GM19463 (cell line): Measurements from ENCODE around the gene BAMBI.

Source experiments
- ATAC-seq: cut with Tn5 transposase; IDR thresholded peaks from one replicate; pipeline ENCODE4 v1.9.1; 2021; ENCODE audit warnings: mild to moderate bottlenecking, moderate library complexity; ENCODE audit not compliant: unreplicated experiment

The BAMBI gene

DNA sequence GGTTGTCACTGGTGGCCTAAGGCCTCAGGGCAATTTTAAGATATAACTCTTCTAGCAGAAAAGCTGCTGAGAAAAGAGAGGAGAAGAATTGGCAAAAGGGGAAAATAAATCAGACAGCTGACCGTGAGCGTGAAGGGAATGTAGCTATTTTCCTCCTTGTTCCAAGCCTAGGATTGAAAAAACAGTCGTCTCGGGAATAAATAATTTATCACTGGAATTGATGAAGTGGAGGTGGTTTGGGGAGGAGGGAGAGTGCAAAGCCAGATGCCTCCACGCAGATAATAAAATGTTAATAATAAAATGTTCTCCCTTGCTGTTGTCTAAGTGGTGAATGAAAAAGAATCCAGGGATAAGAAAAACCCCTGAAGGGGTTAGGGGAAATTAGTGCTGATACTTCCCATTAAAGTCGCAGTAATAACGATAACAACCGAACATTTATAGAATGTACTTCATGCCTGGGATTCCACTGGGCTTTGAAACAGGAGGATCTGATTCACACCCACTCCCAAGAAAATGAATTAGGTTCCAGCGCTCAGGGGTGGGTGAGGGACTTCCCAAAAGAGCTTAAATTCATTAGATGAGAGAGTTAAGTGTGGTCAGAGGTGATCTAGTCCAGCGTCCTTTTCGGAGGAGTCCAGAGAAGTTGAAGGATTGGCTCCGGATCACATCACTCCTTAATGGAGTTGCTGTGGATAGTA lies 27.3 kb downstream of the BAMBI start:
- no peak for ATAC-seq

DNA sequence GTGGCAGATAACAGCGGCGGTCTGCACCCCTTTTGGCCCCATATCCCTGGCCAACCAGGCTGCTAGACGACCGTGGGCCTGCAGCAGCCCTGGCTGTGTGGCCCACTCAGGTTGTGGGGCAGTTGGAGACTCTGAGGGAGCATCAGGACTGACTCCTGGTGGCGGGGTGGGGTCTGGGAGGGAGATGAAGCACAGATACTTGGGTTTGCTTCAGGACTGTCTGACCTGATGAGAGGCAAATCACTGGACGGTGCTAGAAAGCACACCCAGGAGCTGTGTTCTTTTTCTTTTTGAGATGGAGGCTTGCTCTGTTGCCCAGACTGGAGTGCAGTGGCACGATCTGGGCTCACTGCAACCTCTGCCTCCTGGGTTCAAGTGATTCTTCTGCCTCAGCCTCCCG lies 28.2 kb downstream of the BAMBI start:
- no peak for ATAC-seq

DNA sequence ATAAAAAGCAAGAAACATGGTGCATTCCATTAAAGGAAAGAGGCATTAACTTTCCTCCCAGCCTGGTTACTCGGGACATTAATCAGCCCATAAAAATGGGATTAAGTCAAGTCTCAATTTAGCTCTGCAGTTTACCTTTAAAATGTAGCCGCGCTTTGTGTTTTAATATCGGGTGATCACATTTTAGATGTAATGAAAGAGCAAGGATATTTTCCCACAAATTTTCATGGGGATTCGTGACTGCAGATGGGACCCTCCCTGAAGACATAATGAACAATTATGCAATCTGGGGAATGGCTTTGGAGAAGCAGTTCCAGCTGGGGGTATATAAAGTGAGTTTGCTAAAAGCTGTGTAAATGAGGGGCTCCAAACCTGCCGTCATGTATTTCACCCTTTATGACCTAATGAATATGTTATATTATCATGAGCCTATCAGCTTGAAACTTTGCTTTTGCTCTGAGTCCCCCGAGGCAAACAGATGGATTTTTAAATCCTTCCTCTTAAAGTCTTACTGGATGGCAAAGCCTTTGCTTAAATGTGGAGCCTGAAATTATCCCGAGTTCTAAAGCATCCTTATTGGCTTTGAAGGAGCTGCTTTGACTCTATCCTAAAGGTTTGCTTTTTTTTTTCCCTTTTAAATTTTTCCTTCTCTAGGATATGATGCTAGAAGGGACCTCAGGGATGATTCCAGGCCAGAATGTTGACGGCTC lies 31.8 kb downstream of the BAMBI start:
- ATAC-seq = no peak

DNA sequence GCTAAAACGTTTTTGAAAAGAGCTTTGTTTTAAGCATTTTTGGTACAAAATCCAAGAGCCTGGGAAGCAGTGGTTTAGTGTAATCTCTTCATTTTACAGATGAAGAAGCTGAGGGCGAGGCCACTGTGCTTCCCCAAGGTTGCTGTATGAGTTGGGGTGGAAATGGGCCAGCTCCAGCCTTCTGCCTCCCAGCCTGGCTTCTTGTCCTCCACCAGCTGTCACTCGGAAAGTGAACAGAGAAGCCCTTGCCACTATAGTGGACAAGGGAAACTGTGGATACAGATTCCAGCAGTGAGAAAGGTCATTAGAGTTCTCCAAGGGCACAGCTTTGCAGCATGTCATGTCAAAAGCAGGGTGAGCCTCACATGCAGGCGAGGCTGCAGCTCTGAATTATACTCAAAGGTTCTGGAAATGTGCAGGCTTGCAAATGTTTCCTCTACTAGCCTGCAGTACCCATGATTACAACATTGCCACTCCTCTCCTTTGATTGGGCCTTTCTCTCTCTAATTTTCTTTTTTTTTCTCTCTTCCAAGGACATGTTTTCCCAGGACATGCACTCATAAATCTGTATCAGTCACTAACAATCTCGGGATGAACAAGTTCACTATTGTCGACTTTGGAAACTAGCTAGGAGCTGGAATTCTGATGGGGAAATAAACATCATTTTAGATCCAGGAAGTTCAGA lies 33.0 kb downstream of the BAMBI start:
- ATAC-seq = no peak

DNA sequence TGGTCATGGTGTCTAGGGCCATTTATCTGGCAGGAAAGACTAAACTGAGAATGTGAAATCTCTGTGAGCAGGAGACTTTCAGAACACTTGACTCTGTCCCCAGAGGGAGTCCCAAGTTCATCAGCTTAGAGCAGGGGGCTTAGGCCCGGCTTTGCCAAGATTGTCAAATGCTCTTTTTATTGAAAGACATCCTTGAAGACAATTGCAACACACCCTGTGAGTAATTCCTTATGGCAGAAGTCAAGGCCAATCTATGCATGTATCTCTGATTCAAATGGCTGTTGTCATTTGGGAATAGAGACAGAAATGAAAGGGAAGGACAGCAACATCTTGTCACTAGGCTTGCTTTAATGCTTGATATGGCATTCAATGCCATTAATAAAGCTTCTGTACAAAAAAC lies 33.7 kb downstream of the BAMBI start:
- no peak for ATAC-seq

DNA sequence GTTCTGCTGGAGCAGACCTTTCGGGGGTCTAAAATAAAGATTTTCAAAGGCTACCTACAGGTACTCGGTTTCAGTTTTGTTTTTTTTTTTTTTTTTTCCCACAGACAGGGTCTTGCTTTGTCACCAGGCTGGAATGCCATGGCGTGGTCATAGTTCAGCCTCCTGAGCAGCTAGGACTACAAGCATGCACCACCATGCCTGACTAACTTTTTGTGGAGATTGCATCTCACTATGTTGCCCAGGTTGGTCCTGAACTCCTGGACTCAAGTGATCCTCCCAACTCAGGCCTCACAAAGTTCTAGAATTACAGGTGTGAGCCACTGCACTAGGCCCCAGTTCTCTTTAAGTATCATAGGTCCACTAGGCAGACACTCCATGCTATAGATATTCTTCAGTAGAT lies 34.5 kb downstream of the BAMBI start:
- no peak for ATAC-seq

DNA sequence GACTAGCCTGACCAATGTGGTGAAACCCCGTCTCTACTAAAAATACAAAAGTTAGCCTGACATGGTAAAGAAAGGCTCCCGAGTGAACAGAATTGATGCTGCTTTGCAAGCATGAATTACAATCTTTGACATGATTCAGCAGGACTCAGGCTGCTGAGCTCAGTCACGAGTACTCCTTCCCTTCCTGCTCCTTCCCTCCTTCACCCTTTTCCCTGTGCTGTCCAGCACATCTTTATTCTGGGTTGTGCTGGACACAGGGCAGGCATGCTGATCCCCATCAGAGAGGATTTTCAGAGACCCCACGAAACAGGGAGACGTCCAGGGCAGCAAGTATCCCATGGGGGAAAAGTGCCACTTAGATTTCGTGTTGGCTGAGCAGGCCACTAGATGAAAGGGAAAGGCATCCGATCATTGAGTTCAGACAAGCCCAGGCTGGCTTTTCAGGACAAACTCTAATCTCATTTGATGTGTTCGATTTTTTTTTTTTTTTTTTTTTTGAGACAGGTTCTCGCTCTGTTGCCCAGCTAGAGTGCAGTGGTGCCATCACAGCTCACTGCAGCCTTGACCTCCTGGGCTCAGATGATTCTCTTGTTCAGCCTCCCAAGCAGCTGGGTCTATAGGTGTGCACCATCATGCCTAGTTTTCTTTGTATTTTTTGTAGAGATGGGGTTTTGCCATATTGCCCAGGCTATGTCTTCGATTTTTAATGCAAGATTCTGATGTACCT lies 36.5 kb downstream of the BAMBI start:
- ATAC-seq = no peak

DNA sequence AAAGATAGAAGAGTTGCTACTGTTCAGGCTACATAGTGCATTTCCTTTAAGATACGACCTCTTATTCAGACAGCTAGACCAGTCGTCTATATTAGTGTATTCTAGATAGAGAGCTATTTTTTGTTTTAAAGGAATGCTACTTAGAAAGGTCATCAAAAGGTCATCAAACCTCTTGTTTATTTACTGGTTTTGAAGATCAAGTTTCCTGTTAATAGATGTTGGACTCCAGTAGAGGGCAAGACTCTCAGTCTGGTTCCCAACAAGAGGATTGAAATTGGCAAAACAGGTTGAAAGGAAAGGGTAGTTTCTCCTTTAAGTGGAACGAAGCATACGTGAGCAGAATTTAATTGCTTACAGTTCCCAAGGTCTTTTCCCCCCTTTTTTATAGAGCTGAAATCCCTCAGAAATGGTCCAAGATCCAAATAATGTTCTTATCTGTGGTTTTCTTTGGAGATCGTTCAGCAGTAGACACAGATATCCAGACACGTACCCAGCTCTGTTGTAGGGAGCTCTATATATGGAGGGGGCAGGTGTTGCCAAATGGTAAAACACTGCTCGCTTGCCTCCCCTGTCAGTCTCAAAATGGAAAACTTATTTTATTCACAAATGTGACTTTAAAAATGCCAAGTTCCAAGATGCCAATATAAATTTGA lies 37.2 kb downstream of the BAMBI start:
- no peak for ATAC-seq

DNA sequence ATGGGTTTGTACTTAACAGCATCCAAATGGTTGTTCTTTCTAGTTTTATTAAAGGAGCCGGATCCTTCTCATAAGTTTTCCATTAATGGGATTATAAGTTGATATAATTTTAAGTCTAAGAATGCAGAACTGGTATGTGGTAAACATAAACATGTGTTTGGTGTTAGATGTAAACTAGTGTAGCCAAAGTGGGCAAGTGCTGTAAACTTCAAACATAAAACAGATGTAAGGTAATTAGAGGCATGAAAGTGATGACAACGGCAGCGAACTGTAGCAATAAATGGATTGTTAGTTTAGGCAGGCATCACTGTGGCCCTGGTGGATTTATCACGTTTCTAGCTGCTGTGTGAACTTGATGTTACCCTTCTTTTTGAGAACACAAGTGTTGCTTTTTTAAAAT lies 37.9 kb downstream of the BAMBI start:
- ATAC-seq = no peak

DNA sequence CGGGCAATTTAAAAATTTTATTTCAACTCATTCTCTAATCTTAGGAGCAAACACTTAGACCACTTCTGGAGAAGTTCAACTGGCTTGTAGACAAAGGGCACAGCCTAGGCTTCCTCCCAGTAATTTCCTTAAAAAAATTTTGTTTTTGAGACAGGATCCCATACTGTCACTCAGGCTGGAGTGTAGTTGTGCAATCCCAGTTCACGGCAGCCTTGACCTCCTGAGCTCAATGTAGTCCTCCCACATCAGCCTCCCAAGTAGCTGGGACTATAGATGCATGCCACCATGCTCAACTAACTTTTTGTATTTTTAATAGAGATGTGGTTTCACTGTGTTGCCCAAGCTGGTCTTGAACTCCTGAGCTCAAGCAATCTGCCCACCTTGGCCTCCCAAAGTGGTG lies 38.4 kb downstream of the BAMBI start:
- ATAC-seq = no peak

DNA sequence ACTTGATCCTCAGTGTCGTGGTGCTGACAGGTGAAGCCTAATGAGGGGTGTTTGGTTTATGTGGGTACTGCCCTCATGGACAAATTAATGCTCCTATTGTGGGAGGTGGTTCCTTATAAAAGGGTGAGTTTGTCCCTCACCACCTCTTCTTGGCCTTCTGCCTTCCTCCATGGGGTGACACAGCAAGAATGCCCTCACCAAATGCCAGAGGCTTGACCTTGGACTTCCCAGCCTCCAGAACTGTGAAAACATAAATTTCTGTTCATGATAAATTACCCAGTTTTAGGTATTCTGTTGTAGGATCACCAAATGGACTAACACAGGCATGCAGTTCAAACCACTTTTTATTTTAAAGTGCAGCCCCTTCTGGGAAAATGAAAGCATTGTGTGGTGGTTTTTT lies 39.4 kb downstream of the BAMBI start:
- ATAC-seq = no peak

DNA sequence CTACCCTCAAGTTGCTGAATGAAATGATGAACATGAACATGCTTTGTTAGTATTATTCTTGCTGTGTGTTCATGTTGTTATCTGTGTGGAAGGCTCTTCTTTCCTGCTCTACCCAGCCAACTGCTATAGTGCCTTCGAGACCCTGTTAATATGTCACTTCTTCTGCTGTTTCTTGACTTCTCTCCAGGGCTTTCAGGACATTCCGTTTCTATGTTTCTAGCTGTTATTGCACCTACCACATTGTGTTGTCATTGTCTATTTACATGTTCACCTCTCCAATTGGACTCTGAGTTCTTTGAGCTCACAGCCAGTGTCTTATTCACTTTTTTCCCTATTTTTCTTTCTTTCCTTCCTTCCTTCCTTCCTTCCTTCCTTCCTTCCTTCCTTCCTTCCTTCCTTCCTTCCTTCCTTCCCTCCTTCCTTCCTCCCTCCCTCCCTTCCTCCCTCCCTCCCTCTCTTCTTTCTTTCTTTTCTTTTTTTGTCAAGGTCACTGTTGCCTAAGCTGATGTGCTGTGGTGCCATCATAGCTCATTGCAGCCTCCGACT lies 40.4 kb downstream of the BAMBI start:
- no peak for ATAC-seq

DNA sequence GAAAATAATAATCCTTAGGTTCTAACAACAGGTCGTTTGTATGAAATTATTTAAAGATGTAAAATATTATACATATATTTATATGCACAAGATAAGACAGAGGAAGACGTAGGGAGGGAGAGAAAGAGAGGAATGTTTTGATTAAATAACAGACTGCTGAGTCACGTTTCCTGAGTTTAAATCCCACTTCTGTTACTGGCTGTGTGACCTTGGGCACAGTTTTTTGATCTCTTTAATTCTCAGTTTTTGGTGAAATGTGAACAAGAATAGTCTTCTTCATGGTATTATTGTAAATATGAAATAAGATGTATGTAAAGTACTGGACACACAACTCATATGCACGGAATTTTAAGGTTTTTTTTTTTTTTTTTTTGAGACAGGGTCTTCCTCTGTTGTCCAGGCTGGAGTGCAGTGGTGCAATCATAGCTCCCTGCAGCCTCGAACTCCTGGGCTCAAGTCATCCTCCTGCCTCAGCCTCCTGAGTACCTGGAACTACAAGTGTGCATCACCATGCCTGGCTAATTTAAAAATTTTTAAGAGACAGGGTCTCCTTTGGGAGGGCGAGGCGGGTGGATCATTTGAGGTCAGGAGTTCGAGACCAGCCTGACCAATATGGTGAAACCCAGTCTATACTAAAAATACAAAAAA lies 42.6 kb downstream of the BAMBI start:
- ATAC-seq = no peak

DNA sequence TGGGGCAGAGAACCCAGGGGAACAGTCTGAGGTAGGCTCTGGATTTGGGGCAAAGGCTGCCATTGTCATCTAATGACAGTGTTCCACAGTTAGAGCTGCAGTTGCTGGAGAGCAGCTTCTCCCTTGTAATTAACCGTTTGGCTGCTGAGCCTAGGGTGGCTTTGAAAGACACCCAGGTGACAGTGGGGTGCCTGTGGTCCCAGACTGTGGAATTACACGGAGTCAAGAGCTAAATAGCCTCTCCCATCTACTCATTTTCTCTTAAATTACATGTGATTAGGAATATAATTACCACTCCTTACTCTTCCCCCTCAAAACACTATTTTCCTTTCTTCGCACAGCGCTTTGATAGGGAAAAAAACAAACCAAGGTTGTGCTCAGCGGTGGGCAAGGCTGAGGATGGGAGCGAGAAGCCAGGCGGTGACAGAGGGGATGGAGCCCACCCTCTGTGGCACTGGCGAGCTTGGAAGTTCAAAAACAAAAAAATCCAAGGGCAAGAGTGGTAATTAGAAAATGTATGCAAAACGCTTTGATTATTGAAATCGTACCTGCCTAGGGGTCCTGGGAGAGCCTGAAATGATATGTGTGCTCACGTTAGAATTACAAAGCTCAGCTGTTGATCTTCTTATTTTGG lies 44.1 kb downstream of the BAMBI start:
- no peak for ATAC-seq

DNA sequence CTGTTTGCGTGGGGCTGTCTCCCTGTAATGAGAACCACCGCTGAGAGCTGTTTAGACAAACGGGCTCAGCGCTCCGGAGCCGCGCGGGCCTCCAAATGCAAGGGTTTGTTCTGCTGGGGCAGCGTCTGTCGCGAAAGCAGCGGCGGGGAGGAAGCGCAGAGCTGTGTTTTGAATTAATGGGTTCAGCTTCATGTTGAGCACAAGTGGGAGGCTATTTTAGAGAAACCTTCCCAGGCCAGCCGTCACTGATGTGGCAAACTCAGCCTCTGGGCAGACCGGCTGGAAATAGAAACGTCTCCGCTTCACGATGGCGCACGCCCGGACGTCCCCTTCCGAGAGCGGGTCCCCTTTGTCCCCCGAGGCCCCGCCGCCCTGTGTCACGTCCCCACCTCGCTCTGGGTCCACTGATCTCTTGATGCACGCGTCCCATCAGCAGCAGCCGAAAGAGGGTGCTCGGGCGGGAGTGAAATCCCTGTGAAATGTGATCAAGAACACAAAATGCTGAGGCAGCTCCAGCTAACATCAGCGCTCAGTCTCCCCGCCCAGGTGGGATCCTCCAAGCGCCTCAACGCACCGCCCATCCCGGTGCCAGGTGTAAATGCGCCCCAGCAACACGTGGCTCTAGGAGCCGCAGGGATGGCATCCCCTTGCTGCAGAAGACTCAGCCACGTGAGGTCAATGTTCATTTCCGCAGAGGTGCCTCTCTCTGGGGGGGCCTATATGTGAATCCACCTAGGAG lies 44.9 kb downstream of the BAMBI start:
- ATAC-seq = no peak

DNA sequence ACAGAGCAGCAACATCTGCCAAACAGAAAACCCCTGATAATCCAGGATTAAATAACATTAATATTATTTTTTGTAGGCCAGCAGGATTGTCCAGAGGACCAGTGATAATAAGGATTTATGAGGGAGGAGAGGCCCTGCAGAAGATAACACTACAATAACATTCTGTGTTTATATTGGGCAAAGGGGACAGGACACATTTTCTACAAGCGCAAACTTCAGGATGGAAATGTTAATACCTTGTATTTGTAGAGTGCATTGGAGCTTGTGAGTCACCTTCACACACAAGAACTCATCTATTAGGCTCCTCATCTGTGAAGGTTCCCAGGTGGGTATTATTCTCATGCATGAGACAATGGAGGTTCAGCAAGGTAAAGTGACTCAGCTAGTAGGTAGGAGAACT lies 51.0 kb downstream of the BAMBI start:
- ATAC-seq = no peak

DNA sequence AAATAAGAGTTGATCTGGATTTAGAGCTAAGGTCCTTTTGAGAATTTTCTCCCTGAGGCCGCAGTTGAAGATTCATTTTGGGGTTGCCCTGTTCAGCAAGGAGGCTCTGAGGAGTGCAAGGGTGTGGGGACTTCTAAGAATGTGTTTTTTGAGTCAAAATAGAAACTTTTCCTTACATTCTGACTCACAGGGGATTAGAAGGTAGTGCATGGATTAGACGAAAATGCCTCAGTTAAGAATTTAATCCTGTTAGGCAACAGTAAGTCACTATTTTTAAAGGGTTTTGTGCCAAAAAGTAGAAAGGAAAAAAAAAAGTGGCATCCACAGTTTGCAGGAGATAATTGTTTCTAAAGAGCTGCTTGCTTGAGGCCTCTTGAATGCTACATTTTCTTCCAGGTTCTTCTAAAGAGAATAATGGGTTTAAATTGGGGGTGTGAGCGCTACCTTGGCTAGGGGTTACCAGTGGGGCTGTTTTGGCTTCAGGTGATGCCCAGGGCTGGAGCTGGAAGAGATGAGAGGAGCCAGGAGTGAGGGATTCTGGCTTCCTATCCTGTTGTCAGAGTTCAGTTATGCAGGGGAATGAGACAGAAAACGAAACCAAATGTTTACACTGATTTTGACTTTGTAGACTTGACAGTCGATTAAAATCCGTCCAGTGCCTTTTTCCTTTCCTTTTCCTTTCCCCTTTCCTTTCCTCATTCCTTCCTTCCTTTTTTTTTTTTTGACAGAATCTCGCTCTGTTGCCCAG lies 52.9 kb downstream of the BAMBI start:
- ATAC-seq = no peak

DNA sequence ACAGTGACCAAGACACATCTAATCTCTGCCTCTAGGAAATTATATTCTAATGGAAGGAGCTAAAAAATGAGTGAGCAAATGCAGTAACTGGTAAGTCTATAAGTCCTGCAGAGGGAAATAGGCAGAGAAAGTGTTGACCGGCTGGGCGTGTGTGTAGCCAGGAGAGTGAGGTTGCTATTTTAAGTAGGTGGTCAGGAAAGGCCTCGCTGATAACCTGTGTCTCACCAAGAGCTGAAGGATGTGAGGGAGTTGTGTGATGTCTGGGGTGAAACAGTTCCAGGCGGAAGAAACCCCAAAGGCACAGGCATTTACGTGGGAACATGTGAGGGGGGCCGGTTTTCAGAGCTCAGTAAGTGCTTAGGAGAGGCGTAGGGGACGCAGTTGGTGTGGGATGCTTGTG lies 54.8 kb downstream of the BAMBI start:
- no peak for ATAC-seq
